GM19468 (cell line): ENCODE data around the gene TBX10.

ENCODE experiments used
- ATAC-seq: cut with Tn5 transposase; IDR thresholded peaks from one replicate; pipeline ENCODE4 v1.9.1; 2021; ENCODE audit warnings: mild to moderate bottlenecking, moderate library complexity, moderate number of reproducible peaks; ENCODE audit not compliant: unreplicated experiment; ENCODE audit errors: extremely low read depth

TBX10 gene

DNA sequence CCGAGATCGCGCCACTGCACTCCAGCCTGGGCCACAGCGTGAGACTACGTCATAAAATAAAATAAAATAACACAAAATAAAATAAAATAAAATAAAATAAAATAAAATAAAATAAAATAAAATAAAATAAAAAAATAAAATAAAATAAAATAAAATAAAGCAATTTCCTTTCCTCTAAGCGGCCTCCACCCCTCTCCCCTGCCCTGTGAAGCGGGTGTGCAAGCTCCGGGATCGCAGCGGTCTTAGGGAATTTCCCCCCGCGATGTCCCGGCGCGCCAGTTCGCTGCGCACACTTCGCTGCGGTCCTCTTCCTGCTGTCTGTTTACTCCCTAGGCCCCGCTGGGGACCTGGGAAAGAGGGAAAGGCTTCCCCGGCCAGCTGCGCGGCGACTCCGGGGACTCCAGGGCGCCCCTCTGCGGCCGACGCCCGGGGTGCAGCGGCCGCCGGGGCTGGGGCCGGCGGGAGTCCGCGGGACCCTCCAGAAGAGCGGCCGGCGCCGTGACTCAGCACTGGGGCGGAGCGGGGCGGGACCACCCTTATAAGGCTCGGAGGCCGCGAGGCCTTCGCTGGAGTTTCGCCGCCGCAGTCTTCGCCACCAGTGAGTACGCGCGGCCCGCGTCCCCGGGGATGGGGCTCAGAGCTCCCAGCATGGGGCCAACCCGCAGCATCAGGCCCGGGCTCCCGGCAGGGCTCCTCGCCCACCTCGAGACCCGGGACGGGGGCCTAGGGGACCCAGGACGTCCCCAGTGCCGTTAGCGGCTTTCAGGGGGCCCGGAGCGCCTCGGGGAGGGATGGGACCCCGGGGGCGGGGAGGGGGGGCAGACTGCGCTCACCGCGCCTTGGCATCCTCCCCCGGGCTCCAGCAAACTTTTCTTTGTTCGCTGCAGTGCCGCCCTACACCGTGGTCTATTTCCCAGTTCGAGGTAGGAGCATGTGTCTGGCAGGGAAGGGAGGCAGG lies 56.0 kb downstream of the TBX10 start, which contains the start of gene GSTP1:
Gene GSTP1 (plus strand): TSS at position 566 of the 958 bp plus-strand sequence. CDS start 32 bp downstream, at position 598.
- no peak for ATAC-seq

- no peak for ATAC-seq
Measured at GRCh38 chr11:67582011-67582410, 57.6 kb downstream of the TBX10 start.

DNA sequence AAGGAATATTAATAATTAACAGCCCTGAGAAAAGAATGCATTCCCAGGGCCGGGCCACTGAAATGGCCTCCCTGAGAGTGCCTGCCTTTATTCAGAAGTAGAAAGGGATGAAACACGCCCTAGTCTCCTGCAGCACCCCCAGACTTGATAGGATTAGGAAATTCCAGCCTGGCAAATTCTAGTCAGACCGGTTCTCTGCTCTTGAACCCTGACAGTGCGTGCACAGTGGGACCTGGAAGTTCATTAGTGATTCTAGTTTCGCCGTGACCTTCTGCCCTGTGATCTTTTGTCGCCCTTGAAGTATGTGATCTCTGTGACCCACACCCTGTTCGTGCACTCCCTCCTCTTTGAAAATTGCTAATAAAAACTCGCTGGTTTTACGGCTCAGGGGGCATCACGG lies 58.1 kb downstream of the TBX10 start:
- ATAC-seq, result no peak
